ENCODE results near the gene LRRC49. TPM values are rescaled to one million over a fixed set of nuclear protein-coding genes. Genes with fewer than 3 reads are reported as not detected.
A peak's percentile ranks its signal among the peaks of the same experiment; 100 is the strongest.

The LRRC49 gene
- total RNA-seq, 1 donor from 2014 or later, result 6.8 TPM

GRCh38 chr15:71010997-71011396 lies 118.4 kb downstream of the LRRC49 start:
- H3K27me3 ChIP-seq (ENCODE audit: insufficient read depth, low read length), result no peaks in the 10 kb centered on the region
- H3K4me1 ChIP-seq (ENCODE audit: insufficient read depth, low read length), result no peaks in the 10 kb centered on the region
- FAIRE-seq, result no peak
- Mint-ChIP-seq H3K27ac (ENCODE audit: unreplicated experiment) (no peak overlapping the region), H3K27me3 (ENCODE audit: low read depth, unreplicated experiment) (no peaks in the 10 kb centered on the region), H3K4me3 (ENCODE audit: unreplicated experiment) (no peak overlapping the region), H3K4me1 (ENCODE audit: low read depth, unreplicated experiment) (no peaks in the 10 kb centered on the region), H3K36me3 (ENCODE audit: low read depth, unreplicated experiment) (no peaks in the 10 kb centered on the region), H3K9me3 (ENCODE audit: unreplicated experiment) (no peaks in the 10 kb centered on the region)
- H3K27ac ChIP-seq (ENCODE audit: low read depth, low read length), result no peak overlapping the region
- no peak overlapping the region for H3K4me3 ChIP-seq (ENCODE audit: insufficient read depth, low read depth, low read length)
- TF ChIP-seq EZH2 (IDR thresholded peaks at IDR 0.05; ENCODE audit: insufficient read depth, low read length) (no peak), CTCF (IDR thresholded peaks at IDR 0.05; ENCODE audit: insufficient read depth, low read depth, low read length) (no peak)
- H3K9ac ChIP-seq (ENCODE audit: low read length), result no peak overlapping the region
- H2AFZ ChIP-seq (ENCODE audit: low read depth, low read length), result no peak overlapping the region
- no peaks in the 10 kb centered on the region for H3K36me3 ChIP-seq (ENCODE audit: insufficient read depth, low read length)
- H3K79me2 ChIP-seq (ENCODE audit: insufficient read depth, low read length), result no peaks in the 10 kb centered on the region
- H4K20me1 ChIP-seq (ENCODE audit: insufficient read depth, low read length), result no peaks in the 10 kb centered on the region
- H3K4me2 ChIP-seq (ENCODE audit: low read length), result no peak overlapping the region
- DNase-seq (ENCODE audit: low read depth), result no peak
- H3K9me3 ChIP-seq (ENCODE audit: insufficient read depth, low read depth, low read length), result no peaks in the 10 kb centered on the region

GRCh38 chr15:71011503-71012155 lies 119.0 kb downstream of the LRRC49 start:
- peak; percentile 64 for DNase-seq (ENCODE audit: low read depth)
- no peak overlapping the region for H2AFZ ChIP-seq (ENCODE audit: low read depth, low read length)
- H3K27me3 Mint-ChIP-seq (ENCODE audit: low read depth, unreplicated experiment), result no peaks in the 10 kb centered on the region
- H3K4me3 Mint-ChIP-seq (ENCODE audit: unreplicated experiment), result no peak overlapping the region
- H3K4me2 ChIP-seq (ENCODE audit: low read length), result no peak overlapping the region
- no peaks in the 10 kb centered on the region for H3K9me3 ChIP-seq (ENCODE audit: insufficient read depth, low read depth, low read length)
- no peaks in the 10 kb centered on the region for H3K27me3 ChIP-seq (ENCODE audit: insufficient read depth, low read length)
- no peak for TF ChIP-seq EZH2 (IDR thresholded peaks at IDR 0.05; ENCODE audit: insufficient read depth, low read length)
- TF ChIP-seq CTCF (IDR thresholded peaks at IDR 0.05; ENCODE audit: insufficient read depth, low read depth, low read length), result peak; percentile 92
- peak; percentile 83 for FAIRE-seq
- no peaks in the 10 kb centered on the region for H3K36me3 ChIP-seq (ENCODE audit: insufficient read depth, low read length)
- H3K79me2 ChIP-seq (ENCODE audit: insufficient read depth, low read length), result no peaks in the 10 kb centered on the region
- no peaks in the 10 kb centered on the region for H3K4me1 Mint-ChIP-seq (ENCODE audit: low read depth, unreplicated experiment)
- H3K36me3 Mint-ChIP-seq (ENCODE audit: low read depth, unreplicated experiment), result no peaks in the 10 kb centered on the region
- H3K4me1 ChIP-seq (ENCODE audit: insufficient read depth, low read length), result no peaks in the 10 kb centered on the region
- no peaks in the 10 kb centered on the region for H4K20me1 ChIP-seq (ENCODE audit: insufficient read depth, low read length)
- no peaks in the 10 kb centered on the region for H3K9me3 Mint-ChIP-seq (ENCODE audit: unreplicated experiment)
- H3K4me3 ChIP-seq (ENCODE audit: insufficient read depth, low read depth, low read length), result no peak overlapping the region
- H3K27ac ChIP-seq (ENCODE audit: low read depth, low read length), result no peak overlapping the region
- H3K9ac ChIP-seq (ENCODE audit: low read length), result no peak overlapping the region
- no peak overlapping the region for H3K27ac Mint-ChIP-seq (ENCODE audit: unreplicated experiment)

- Histone ChIP-seq H4K20me1 (ENCODE audit: insufficient read depth, low read length) (no peaks in the 10 kb centered on the region), H3K9ac (ENCODE audit: low read length) (no peak overlapping the region), H3K36me3 (ENCODE audit: insufficient read depth, low read length) (no peaks in the 10 kb centered on the region), H3K27me3 (ENCODE audit: insufficient read depth, low read length) (no peaks in the 10 kb centered on the region), H3K79me2 (ENCODE audit: insufficient read depth, low read length) (no peaks in the 10 kb centered on the region), H2AFZ (ENCODE audit: low read depth, low read length) (no peak overlapping the region), H3K9me3 (ENCODE audit: insufficient read depth, low read depth, low read length) (no peaks in the 10 kb centered on the region), H3K4me1 (ENCODE audit: insufficient read depth, low read length) (no peaks in the 10 kb centered on the region), H3K4me3 (ENCODE audit: insufficient read depth, low read depth, low read length) (no peak overlapping the region), H3K27ac (ENCODE audit: low read depth, low read length) (no peak overlapping the region), H3K4me2 (ENCODE audit: low read length) (no peak overlapping the region)
- no peak overlapping the region for H3K27ac Mint-ChIP-seq (ENCODE audit: unreplicated experiment)
- H3K27me3 Mint-ChIP-seq (ENCODE audit: low read depth, unreplicated experiment), result no peaks in the 10 kb centered on the region
- H3K4me3 Mint-ChIP-seq (ENCODE audit: unreplicated experiment), result no peak overlapping the region
- DNase-seq (ENCODE audit: low read depth), result no peak
- FAIRE-seq, result no peak
- TF ChIP-seq CTCF (IDR thresholded peaks at IDR 0.05; ENCODE audit: insufficient read depth, low read depth, low read length) (no peak), EZH2 (IDR thresholded peaks at IDR 0.05; ENCODE audit: insufficient read depth, low read length) (no peak)
- no peaks in the 10 kb centered on the region for H3K9me3 Mint-ChIP-seq (ENCODE audit: unreplicated experiment)
- H3K36me3 Mint-ChIP-seq (ENCODE audit: low read depth, unreplicated experiment), result no peaks in the 10 kb centered on the region
- no peaks in the 10 kb centered on the region for H3K4me1 Mint-ChIP-seq (ENCODE audit: low read depth, unreplicated experiment)
These were observed 120.8 kb downstream of the LRRC49 start for GRCh38 chr15:71013446-71013845.

Measured in astrocyte (in vitro differentiated cells and primary cell).